Nephron (organoid): Measurements from ENCODE around the gene TMPO.
A peak's percentile ranks its signal among the peaks of the same experiment; 100 is the strongest.
"Not testable (repeated sequence)": the region's sequence is repeated elsewhere in the genome, so short reads cannot be mapped to it uniquely, and the experiment has no call there.

Experiments
- H3K27ac Mint-ChIP-seq, 3 experiments: 2 replicates each; pipeline ENCODE4 v1.8.0; 2020; ENCODE audit warnings: mixed read lengths in 3 of 3, mild to moderate bottlenecking in 2 of 3, moderate library complexity in 1 of 3
- H3K27me3 Mint-ChIP-seq: 2 replicates; pipeline ENCODE4 v1.8.0; 2021; ENCODE audit warnings: low read depth, mild to moderate bottlenecking, moderate library complexity, mixed read lengths
- H3K36me3 Mint-ChIP-seq: 2 replicates; pipeline ENCODE4 v1.8.0; 2020; ENCODE audit warnings: low read depth, mixed read lengths
- H3K4me1 Mint-ChIP-seq: 2 replicates; pipeline ENCODE4 v1.8.0; 2020; ENCODE audit warnings: mixed read lengths
- H3K4me3 Mint-ChIP-seq, 3 experiments: 2 replicates each; pipeline ENCODE4 v1.8.0; 2020; ENCODE audit warnings: mild to moderate bottlenecking in 3 of 3, mixed read lengths in 3 of 3, moderate library complexity in 2 of 3
- H3K9me3 Mint-ChIP-seq: 2 replicates; pipeline ENCODE4 v1.8.0; 2020; ENCODE audit warnings: mixed read lengths
- TF ChIP-seq, protein P1 (sequence below), 3 experiments: fragments of 200-600 bp; sonication (generic); IDR thresholded peaks; one replicate each; pipeline ENCODE4 v1.5.0; 2021; ENCODE audit warnings: antibody characterized with exemption in 3 of 3; ENCODE audit not compliant: unreplicated experiment in 3 of 3

The TMPO gene

DNA sequence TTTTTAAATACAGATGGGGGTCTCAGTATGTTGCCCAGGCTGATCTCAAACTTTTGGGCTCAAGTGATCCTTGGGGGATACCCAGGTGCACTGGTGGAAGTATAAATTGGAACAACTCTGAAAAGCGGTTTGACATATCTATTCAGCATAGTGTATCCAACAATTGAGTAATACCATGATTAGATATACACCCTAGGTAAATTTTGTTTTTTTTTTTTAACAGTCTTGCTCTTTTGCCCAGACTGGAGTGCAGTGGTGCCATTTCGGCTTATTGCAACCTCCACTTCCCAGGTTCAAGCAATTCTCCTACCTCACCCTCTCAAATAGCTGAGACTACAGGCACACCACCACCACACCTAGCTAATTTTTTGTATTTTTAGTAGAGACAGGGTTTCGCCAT is 46.5 kb downstream of the TMPO start:
- TF ChIP-seq, protein P1, sequence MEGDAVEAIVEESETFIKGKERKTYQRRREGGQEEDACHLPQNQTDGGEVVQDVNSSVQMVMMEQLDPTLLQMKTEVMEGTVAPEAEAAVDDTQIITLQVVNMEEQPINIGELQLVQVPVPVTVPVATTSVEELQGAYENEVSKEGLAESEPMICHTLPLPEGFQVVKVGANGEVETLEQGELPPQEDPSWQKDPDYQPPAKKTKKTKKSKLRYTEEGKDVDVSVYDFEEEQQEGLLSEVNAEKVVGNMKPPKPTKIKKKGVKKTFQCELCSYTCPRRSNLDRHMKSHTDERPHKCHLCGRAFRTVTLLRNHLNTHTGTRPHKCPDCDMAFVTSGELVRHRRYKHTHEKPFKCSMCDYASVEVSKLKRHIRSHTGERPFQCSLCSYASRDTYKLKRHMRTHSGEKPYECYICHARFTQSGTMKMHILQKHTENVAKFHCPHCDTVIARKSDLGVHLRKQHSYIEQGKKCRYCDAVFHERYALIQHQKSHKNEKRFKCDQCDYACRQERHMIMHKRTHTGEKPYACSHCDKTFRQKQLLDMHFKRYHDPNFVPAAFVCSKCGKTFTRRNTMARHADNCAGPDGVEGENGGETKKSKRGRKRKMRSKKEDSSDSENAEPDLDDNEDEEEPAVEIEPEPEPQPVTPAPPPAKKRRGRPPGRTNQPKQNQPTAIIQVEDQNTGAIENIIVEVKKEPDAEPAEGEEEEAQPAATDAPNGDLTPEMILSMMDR (IDR thresholded peaks at IDR 0.05; ENCODE audit: unreplicated experiment in 3 of 3): no peak
- no peaks in the 10 kb centered on the region for H3K27me3 Mint-ChIP-seq
- H3K27ac Mint-ChIP-seq: no peak overlapping the region
- no peak overlapping the region for H3K4me3 Mint-ChIP-seq
- peaks cover under 1% of the 10 kb centered on the region for H3K9me3 Mint-ChIP-seq
- no peaks in the 10 kb centered on the region for H3K36me3 Mint-ChIP-seq
- no peaks in the 10 kb centered on the region for H3K4me1 Mint-ChIP-seq

GRCh38 chr12:98572010-98572409 is 56.6 kb downstream of the TMPO start:
- Mint-ChIP-seq H3K27ac (no peak overlapping the region), H3K27me3 (no peaks in the 10 kb centered on the region), H3K4me3 (no peak overlapping the region), H3K36me3 (no peaks in the 10 kb centered on the region), H3K4me1 (no peaks in the 10 kb centered on the region), H3K9me3 (no peaks in the 10 kb centered on the region)
- TF ChIP-seq, protein P1 (IDR thresholded peaks at IDR 0.05; ENCODE audit: unreplicated experiment in 3 of 3): no peak

DNA sequence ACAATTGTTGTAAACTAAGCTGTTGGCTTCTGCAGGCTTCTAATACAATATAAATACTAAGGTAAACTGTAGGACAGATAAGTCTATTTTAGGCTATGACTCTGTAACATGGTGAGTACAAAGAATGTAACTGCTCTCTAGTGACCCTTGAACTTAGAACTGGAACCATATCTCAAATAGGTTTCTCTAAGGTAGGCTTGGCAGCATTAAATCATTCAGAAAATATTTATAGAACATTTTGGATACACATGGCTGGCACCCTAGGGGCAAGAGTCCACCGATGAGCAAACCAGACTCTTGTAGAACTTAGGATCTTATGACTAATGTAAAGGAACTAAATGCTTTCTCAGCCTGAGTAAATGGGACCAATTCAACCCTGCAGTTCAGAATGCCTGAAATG is 58.7 kb downstream of the TMPO start:
- no peaks in the 10 kb centered on the region for H3K36me3 Mint-ChIP-seq
- peak overlapping the region in 2 of 3 experiments; percentile 77 to 81 for H3K27ac Mint-ChIP-seq
- H3K4me1 Mint-ChIP-seq: no peaks in the 10 kb centered on the region
- H3K9me3 Mint-ChIP-seq: no peaks in the 10 kb centered on the region
- no peak overlapping the region for H3K4me3 Mint-ChIP-seq
- TF ChIP-seq, protein P1 (IDR thresholded peaks at IDR 0.05; ENCODE audit: unreplicated experiment in 3 of 3): no peak
- no peaks in the 10 kb centered on the region for H3K27me3 Mint-ChIP-seq

- H3K36me3 Mint-ChIP-seq: no peaks in the 10 kb centered on the region
- no peaks in the 10 kb centered on the region for H3K4me1 Mint-ChIP-seq
- no peaks in the 10 kb centered on the region for H3K27me3 Mint-ChIP-seq
- H3K4me3 Mint-ChIP-seq: no peak overlapping the region
- H3K9me3 Mint-ChIP-seq: no peaks in the 10 kb centered on the region
- no peak overlapping the region for H3K27ac Mint-ChIP-seq
- TF ChIP-seq, protein P1 (IDR thresholded peaks at IDR 0.05; ENCODE audit: unreplicated experiment in 3 of 3): no peak
Measured at GRCh38 chr12:98575013-98575412, 59.6 kb downstream of the TMPO start.

DNA sequence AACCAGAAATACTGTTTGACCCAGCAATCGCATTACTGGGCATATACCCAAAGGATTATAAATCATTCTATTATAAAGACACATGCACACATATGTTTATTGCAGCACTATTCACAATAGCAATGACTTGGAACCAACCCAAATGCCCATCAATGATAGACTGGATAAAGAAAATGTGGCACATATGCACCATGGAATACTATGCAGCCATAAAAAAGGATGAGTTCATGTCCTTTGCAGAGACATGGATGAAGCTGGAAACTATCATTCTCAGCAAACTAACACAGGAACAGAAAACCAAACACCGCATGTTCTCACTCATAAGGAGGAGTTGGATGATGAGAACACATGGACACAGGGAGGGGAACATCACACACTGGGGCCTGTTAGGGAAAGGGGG is 61.4 kb downstream of the TMPO start:
- H3K9me3 Mint-ChIP-seq, H3K27ac Mint-ChIP-seq, H3K4me1 Mint-ChIP-seq, H3K4me3 Mint-ChIP-seq, H3K36me3 Mint-ChIP-seq, H3K27me3 Mint-ChIP-seq: not testable (repeated sequence)

DNA sequence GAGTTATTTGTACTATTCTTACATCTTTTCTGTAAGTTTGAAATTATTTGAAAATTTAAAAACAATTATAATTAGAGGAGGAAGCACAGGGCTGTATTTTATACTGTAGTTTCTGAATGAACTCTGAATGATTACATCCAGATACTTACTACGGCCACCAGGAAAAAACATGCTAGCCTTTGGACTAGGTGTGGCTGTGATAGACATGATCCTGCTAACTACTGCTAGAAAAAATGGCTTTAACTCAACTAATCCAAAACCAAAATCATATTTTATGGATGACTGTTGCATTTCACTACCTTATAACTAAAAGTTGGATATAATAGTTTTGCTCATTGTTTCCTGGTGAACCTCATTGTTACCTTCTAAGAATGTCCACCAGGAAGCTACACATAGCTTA is 63.0 kb downstream of the TMPO start:
- H3K36me3 Mint-ChIP-seq: no peaks in the 10 kb centered on the region

More for the DNA sequence above, 63.0 kb downstream of the TMPO start:
- TF ChIP-seq, protein P1 (IDR thresholded peaks at IDR 0.05; ENCODE audit: unreplicated experiment in 3 of 3): no peak
- Mint-ChIP-seq H3K27ac (no peak overlapping the region), H3K4me1 (no peaks in the 10 kb centered on the region), H3K9me3 (no peaks in the 10 kb centered on the region), H3K27me3 (no peaks in the 10 kb centered on the region), H3K4me3 (no peak overlapping the region)
